ENCODE data around the gene TSGA10IP. TPM values are rescaled to one million over a fixed set of nuclear protein-coding genes. Genes with fewer than 3 reads are reported as not detected.

TSGA10IP gene
- total RNA-seq, 4 donors from 2014 or later = not detected

- Histone ChIP-seq H3K4me1 (no peaks in the 10 kb centered on the region), H3K27ac (no peak overlapping the region), H3K27me3 (no peaks in the 10 kb centered on the region), H3K36me3 (no peaks in the 10 kb centered on the region), H3K9me3 (no peaks in the 10 kb centered on the region), H3K4me3 (no peak overlapping the region)
- no peak for DNase-seq (ENCODE audit: low spot score in 2 of 2)
- WGBS = 67% methylated on average over 13 of the region's 13 CpGs
- TF ChIP-seq EP300 (IDR thresholded peaks at IDR 0.05) (no peak), POLR2A (IDR thresholded peaks at IDR 0.05) (no peak), POLR2AphosphoS5 (IDR thresholded peaks at IDR 0.05) (no peak)
- TF ChIP-seq, protein P1, sequence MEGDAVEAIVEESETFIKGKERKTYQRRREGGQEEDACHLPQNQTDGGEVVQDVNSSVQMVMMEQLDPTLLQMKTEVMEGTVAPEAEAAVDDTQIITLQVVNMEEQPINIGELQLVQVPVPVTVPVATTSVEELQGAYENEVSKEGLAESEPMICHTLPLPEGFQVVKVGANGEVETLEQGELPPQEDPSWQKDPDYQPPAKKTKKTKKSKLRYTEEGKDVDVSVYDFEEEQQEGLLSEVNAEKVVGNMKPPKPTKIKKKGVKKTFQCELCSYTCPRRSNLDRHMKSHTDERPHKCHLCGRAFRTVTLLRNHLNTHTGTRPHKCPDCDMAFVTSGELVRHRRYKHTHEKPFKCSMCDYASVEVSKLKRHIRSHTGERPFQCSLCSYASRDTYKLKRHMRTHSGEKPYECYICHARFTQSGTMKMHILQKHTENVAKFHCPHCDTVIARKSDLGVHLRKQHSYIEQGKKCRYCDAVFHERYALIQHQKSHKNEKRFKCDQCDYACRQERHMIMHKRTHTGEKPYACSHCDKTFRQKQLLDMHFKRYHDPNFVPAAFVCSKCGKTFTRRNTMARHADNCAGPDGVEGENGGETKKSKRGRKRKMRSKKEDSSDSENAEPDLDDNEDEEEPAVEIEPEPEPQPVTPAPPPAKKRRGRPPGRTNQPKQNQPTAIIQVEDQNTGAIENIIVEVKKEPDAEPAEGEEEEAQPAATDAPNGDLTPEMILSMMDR (IDR thresholded peaks at IDR 0.05) = no peak
Measured at GRCh38 chr11:65931773-65932557, 13.3 kb upstream of the TSGA10IP start.

DNA sequence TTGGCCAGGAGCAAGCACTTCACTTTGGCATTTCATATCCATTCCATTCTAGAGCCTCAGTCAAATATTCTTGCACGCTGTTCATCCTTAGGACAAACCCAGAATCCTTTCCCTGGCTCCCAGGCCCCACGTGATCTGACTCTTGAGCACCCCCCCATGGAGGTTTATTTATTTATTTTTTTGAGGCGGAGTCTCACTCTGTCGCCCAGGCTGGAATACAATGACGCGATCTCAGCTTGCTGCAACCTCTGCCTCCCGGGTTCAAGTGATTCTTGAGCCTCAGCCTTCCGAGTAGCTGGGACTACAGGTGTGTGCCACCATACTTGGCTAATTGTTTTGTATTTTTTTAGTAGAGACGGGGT is 12.7 kb upstream of the TSGA10IP start:
- no peaks in the 10 kb centered on the region for H3K4me1 ChIP-seq
- H3K27me3 ChIP-seq = no peaks in the 10 kb centered on the region
- H3K9me3 ChIP-seq = no peaks in the 10 kb centered on the region
- TF ChIP-seq POLR2A (IDR thresholded peaks at IDR 0.05) (no peak), EP300 (IDR thresholded peaks at IDR 0.05) (no peak), POLR2AphosphoS5 (IDR thresholded peaks at IDR 0.05) (no peak)
- TF ChIP-seq, protein P1 (IDR thresholded peaks at IDR 0.05) = no peak
- no peak overlapping the region for H3K4me3 ChIP-seq
- WGBS = 41% methylated on average over 9 of the region's 9 CpGs
- no peaks in the 10 kb centered on the region for H3K36me3 ChIP-seq
- H3K27ac ChIP-seq = no peak overlapping the region
- no peak for DNase-seq (ENCODE audit: low spot score in 2 of 2)

DNA sequence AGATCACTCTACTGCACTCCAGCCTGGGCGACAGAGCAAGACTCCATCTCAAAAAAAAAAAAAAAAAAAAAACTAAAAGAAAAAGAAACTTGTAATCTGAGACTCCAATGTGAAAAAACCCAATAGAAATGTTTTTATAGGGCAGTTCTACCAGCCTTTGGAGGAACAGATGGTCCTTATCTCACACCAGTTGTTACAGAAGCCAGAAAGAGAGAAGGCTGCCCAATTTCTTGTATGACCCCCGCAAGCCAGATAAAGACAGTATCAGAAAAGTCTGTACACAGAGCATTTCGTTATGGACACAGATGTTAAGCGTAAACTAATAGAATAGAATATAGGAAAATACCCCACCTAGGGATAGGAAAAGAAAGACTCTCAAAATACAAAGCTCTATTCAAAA is 11.3 kb upstream of the TSGA10IP start:
- WGBS = 76% methylated on average over 4 of the region's 4 CpGs
- H3K4me1 ChIP-seq = no peaks in the 10 kb centered on the region
- TF ChIP-seq EP300 (IDR thresholded peaks at IDR 0.05) (no peak), POLR2A (IDR thresholded peaks at IDR 0.05) (no peak), POLR2AphosphoS5 (IDR thresholded peaks at IDR 0.05) (no peak)
- TF ChIP-seq, protein P1 (IDR thresholded peaks at IDR 0.05) = no peak
- no peaks in the 10 kb centered on the region for H3K36me3 ChIP-seq
- no peak overlapping the region for H3K4me3 ChIP-seq
- H3K27me3 ChIP-seq = no peaks in the 10 kb centered on the region
- no peak for DNase-seq (ENCODE audit: low spot score in 2 of 2)
- no peak overlapping the region for H3K27ac ChIP-seq
- H3K9me3 ChIP-seq = no peaks in the 10 kb centered on the region

GRCh38 chr11:65937766-65938165 is 7.5 kb upstream of the TSGA10IP start:
- Histone ChIP-seq H3K4me3 (no peak overlapping the region), H3K4me1 (no peaks in the 10 kb centered on the region), H3K36me3 (no peaks in the 10 kb centered on the region), H3K27me3 (no peaks in the 10 kb centered on the region), H3K27ac (no peak overlapping the region), H3K9me3 (no peaks in the 10 kb centered on the region)
- TF ChIP-seq POLR2A (IDR thresholded peaks at IDR 0.05) = no peak
- TF ChIP-seq EP300 (IDR thresholded peaks at IDR 0.05) = no peak
- no peak for TF ChIP-seq POLR2AphosphoS5 (IDR thresholded peaks at IDR 0.05)
- TF ChIP-seq, protein P1 (IDR thresholded peaks at IDR 0.05) = no peak
- WGBS = 66% methylated on average over 4 of the region's 4 CpGs
- no peak for DNase-seq (ENCODE audit: low spot score in 2 of 2)

DNA sequence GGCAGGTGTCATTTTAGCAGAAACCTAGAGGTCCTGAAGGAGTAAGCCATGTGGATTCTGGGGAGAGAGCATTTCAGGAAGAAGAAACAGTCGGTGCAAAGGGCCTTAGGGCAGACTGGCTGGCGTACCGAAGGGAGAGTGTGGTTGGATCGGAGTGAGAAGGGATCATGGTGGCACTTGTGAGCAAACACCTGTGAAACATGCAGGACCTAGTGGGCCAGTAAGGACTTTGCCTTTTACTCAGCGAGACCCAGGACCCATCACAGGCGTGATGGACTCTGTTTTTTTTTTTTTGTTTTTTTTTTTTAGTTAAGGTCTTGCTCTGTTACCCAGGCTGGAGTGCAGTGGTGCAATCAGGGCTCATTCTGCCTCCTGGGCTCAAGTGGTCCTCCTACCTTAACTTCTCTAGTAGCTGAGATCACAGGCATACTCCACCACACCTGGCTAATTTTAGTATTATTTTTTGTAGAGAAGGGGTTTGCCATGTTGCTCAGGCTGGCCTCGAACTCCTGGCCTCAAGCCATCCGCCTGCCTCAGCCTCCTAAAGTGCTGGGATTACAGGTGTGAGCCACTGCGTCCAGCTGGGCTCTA is 3.5 kb upstream of the TSGA10IP start:
- H3K27ac ChIP-seq = no peak overlapping the region
- H3K4me1 ChIP-seq = no peaks in the 10 kb centered on the region
- H3K27me3 ChIP-seq = no peaks in the 10 kb centered on the region
- no peaks in the 10 kb centered on the region for H3K36me3 ChIP-seq
- H3K9me3 ChIP-seq = no peaks in the 10 kb centered on the region
- TF ChIP-seq POLR2AphosphoS5 (IDR thresholded peaks at IDR 0.05) (no peak), EP300 (IDR thresholded peaks at IDR 0.05) (no peak), POLR2A (IDR thresholded peaks at IDR 0.05) (no peak)
- TF ChIP-seq, protein P1 (IDR thresholded peaks at IDR 0.05) = no peak
- H3K4me3 ChIP-seq = no peak overlapping the region
- 70% methylated on average over 9 of the region's 9 CpGs for WGBS
- no peak for DNase-seq (ENCODE audit: low spot score in 2 of 2)
